ENCODE measurements around the gene DYNLT1.

Gene DYNLT1

DNA sequence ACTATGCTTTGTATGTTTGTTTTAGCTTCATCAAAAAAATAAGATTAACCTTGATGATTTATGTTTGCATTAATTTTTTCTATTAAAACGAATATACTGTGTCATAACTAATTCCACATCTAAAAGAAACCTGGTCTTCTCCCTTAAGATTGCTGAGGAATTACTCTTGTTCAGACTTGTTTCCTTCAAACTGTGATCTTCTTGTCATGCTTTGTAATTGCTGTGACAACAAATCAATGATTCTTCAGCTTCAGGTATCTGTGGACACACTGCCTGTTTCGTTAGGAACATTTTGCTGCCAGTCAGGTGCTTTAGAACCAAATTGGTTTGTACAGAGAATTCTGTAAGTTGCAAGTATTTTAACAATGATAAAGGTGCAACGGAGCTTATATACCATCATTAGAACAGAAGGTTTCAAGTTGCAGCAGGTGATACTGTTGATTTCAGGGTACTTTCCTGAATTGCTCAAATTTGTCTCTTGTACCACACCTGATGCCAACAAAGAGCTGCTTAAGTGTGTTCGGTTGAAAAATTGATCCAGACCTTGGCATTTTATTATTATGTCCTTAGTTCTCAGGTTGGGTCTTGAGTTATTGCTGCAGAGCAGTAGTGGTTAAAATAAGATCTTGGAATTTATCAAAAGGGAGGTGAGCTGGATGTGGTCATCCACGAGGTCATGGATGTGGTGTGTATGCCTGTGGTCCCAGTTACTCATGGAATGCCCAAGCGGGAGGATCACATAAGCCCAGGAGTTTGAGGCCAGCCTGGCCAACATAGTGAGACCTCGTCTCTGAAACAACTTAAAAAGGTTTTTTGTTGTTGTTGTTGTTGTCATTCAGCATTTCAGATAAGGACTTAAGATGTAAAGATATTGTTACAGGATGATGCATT lies 24.8 kb upstream of the DYNLT1 start:
- TF ChIP-seq, protein P1, sequence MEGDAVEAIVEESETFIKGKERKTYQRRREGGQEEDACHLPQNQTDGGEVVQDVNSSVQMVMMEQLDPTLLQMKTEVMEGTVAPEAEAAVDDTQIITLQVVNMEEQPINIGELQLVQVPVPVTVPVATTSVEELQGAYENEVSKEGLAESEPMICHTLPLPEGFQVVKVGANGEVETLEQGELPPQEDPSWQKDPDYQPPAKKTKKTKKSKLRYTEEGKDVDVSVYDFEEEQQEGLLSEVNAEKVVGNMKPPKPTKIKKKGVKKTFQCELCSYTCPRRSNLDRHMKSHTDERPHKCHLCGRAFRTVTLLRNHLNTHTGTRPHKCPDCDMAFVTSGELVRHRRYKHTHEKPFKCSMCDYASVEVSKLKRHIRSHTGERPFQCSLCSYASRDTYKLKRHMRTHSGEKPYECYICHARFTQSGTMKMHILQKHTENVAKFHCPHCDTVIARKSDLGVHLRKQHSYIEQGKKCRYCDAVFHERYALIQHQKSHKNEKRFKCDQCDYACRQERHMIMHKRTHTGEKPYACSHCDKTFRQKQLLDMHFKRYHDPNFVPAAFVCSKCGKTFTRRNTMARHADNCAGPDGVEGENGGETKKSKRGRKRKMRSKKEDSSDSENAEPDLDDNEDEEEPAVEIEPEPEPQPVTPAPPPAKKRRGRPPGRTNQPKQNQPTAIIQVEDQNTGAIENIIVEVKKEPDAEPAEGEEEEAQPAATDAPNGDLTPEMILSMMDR (IDR thresholded peaks at IDR 0.05; ENCODE audit: low read depth, low read length, missing control alignments), result no peak
- H3K4me3 ChIP-seq (ENCODE audit: low read depth, low read length), result no peak overlapping the region
- no peak for DNase-seq (ENCODE audit: low read depth)

DNA sequence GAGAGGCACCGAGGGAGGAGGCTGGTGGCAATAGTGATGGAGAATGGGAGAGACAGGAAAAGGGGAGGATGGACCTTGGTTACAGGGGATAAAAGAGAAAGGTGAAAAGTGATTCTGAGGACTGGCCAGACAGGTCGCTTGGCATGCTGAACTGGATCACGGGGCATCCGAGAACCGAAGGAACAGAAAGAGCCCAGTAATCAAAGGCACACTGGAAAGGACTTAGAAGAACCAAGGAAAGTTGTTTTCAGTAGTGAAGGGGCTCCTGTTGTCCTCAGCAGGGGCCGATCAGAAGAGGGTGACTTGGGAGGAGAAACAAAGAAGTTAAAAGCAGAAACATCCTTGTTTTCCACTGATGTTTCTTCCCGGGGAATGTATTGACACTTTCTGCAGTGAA lies 24.2 kb upstream of the DYNLT1 start:
- DNase-seq (ENCODE audit: low read depth), result no peak
- TF ChIP-seq, protein P1 (IDR thresholded peaks at IDR 0.05; ENCODE audit: low read depth, low read length, missing control alignments), result no peak
- no peak overlapping the region for H3K4me3 ChIP-seq (ENCODE audit: low read depth, low read length)

DNA sequence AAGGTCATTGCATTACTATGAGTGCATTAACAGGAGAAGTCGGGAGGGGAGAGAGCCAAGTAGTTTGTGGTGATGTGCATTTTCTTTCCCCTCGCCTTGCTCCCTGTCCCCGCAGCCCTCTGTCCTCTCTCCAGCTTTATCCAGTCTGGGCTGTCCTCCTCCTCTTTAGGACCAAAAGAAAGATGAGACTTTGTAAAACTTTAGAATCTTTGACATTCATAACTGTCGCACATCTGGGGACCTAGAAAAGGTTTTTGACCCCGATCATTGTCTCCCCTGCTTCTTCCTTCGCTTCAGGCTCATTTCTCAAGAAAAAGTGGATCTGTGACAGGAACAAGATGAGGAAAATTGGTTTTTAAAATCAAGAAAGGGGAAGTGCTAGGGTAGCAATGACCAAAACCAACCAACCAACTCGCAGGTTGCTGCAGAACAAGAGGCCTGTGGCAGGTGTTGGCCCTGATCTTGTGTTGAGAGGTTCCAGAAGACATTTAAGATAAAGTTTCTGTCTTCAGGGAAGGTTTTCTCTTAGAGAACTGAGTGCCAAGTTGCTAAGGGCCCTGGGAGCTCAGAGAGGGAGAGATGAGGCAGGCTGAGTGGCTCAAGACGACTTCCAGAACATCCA lies 22.9 kb upstream of the DYNLT1 start:
- no peak for DNase-seq (ENCODE audit: low read depth)
- TF ChIP-seq, protein P1 (IDR thresholded peaks at IDR 0.05; ENCODE audit: low read depth, low read length, missing control alignments), result no peak
- no peak overlapping the region for H3K4me3 ChIP-seq (ENCODE audit: low read depth, low read length)

DNA sequence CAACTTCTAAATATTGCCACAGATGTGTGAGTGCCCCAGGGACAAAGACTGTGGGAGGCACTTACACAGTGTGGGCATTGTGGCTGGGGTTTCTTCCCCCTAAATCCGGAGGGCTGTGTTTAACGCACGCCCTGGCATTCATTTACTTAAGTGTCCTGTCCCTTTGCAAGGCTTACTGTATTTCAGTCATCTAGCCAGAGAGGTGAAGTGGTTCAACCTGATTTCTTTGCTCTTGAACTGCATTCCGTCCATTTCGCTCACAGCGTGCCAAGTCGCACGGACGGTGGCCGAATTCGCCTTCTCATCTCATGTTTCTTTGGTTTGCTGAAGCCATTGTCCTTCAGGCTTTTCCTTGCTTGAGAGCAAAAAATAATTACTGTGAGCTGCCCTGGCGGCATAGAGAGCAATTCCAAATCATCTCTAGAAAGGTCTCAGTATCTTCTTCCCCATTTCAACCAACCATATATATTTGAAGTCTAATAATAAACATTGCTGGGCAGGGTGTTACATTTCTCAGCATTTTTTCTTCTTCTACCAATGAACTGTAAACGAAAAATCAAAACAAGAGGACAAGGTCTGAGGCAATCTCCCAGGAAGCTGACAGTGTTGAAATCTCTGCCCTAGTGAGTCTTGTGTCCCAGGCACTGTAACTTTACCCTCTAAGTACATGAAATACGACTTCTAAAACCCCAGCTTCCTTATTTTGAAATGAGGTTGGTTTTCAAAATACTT lies 22.3 kb upstream of the DYNLT1 start:
- TF ChIP-seq, protein P1 (IDR thresholded peaks at IDR 0.05; ENCODE audit: low read depth, low read length, missing control alignments), result no peak
- DNase-seq (ENCODE audit: low read depth), result no peak
- no peak overlapping the region for H3K4me3 ChIP-seq (ENCODE audit: low read depth, low read length)

DNA sequence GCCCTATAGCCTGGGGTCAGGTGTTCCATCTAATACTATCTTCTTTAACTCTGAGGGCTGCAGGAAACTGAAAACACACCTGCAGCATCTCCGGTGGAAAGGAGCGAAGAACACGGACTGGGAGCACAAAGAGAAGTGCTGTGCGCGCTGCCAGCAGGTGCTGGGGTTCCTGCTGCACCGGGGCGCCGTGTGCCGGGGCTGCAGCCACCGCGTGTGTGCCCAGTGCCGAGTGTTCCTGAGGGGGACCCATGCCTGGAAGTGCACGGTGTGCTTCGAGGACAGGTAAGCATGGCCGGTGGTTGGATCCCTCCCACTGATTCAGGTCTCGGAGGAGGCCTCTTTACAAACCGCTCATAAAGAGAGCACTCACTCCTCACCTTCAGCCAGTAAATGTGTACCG lies 20.8 kb upstream of the DYNLT1 start:
- H3K4me3 ChIP-seq (ENCODE audit: low read depth, low read length), result no peak overlapping the region
- TF ChIP-seq, protein P1 (IDR thresholded peaks at IDR 0.05; ENCODE audit: low read depth, low read length, missing control alignments), result no peak
- no peak for DNase-seq (ENCODE audit: low read depth)

DNA sequence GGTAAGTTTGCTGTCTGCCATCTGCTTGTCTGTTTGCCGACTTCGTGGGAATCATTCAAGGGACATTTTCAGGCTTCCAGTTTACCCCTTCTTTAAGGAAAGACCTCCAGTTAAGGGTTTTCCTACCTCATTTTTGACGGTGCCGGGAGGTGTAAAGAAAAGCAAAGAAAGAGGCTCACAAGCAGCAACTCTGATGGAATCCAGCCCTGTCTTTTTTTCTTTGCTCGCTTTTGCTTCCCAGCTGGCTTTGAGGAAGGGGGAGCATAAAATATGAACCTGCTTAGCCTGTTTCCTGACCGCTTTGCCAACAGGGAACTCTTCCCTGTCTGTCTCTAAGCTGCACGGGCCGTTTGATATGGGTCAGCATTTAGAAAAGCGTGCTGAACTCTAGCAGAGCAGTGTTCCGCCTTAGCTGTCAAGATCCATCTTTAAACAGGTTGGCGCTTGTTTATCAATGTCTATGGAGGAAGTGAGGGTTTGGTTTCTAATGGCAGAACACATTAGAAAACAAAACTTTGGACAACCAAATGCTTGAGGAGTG lies 19.2 kb upstream of the DYNLT1 start:
- H3K4me3 ChIP-seq (ENCODE audit: low read depth, low read length), result no peak overlapping the region
- TF ChIP-seq, protein P1 (IDR thresholded peaks at IDR 0.05; ENCODE audit: low read depth, low read length, missing control alignments), result no peak
- no peak for DNase-seq (ENCODE audit: low read depth)
